K562 (cell line): ENCODE measurements around the gene NPM1. TPM values are rescaled to one million over a fixed set of nuclear protein-coding genes. Genes with fewer than 3 reads are reported as not detected.

ENCODE experiments used
- ATAC-seq: fragments of 200-7000 bp; cut with Tn5 transposase; 3 replicates; pipeline ENCODE4 v1.9.1; 2020; ENCODE audit warnings: moderate library complexity
- BruUV-seq: library from RNA; stranded (reverse); fragments of 400-500 nt; replicated peaks from 2 replicates; lab custom pipeline; 2021; lab: Mats Ljungman, UMichigan
- CTCF ChIA-PET: fragments of 300-600 bp; formaldehyde crosslinking; extraction: SDS; loops from one replicate; lab custom pipeline; 2021; ENCODE audit warnings: low intra/inter-chr PET ratio; lab: Yijun Ruan, JAX
- POLR2A ChIA-PET: fragments of 300-600, 350-650 bp; sonication (Branson Sonifier 250); formaldehyde crosslinking; extraction: SDS; loops from one replicate; lab custom pipeline; 2021; ENCODE audit warnings: antibody characterized with exemption, inconsistent platforms; lab: Yijun Ruan, JAX
- DNase-seq, 4 experiments: peaks; one replicate each; pipeline versions ENCODE4 v3.0.0 to v3.0.0-alpha.2; 2011 to 2018; ENCODE audit warnings: low spot score in 3 of 4, mixed read lengths in 3 of 4; ENCODE audit errors: extremely low read depth in 1 of 4
- FAIRE-seq: peaks from 2 replicates; lab custom pipeline; 2011; peaks lifted over from hg19 to GRCh38; lab: Jason Lieb, UNC
- H2AFZ ChIP-seq: 2 replicates; pipeline ENCODE4 v1.6.0; 2011; ENCODE audit warnings: low read depth, low read length, control low read depth, inconsistent platforms
- H3K27ac ChIP-seq: fragments of 200-600 bp; 3 replicates; pipeline ENCODE4 v1.8.0; 2011; ENCODE audit warnings: low read depth, mild to moderate bottlenecking, control low read depth, inconsistent platforms, low read length, moderate library complexity, mixed read lengths; ENCODE audit errors: extremely low read depth
- H3K27me3 ChIP-seq, 2 experiments: fragments of 300-600 bp in 1 of 2; 2 replicates in 1 of 2; 3 replicates in 1 of 2; pipeline versions ENCODE4 v1.6.0 to v1.8.0; 2011; ENCODE audit warnings: inconsistent platforms in 2 of 2, low read length in 2 of 2, mild to moderate bottlenecking in 1 of 2, mixed read lengths in 1 of 2, moderate library complexity in 1 of 2; ENCODE audit not compliant: control insufficient read depth in 2 of 2, insufficient read depth in 2 of 2
- H3K36me3 ChIP-seq: fragments of 300-600 bp; 3 replicates; pipeline ENCODE4 v1.8.0; 2011; ENCODE audit warnings: mild to moderate bottlenecking, low read length, inconsistent platforms; ENCODE audit not compliant: control insufficient read depth, insufficient read depth
- H3K4me1 ChIP-seq, 2 experiments: fragments of 200-600 bp in 1 of 2; replicated peaks in 1 of 2; 2 replicates in 1 of 2; 3 replicates in 1 of 2; pipeline versions ENCODE4 v1.5.1 to v1.8.0; 2011; ENCODE audit warnings: inconsistent platforms in 2 of 2, low read length in 2 of 2, mild to moderate bottlenecking in 1 of 2, mixed read lengths in 1 of 2, moderate library complexity in 1 of 2; ENCODE audit not compliant: control insufficient read depth in 2 of 2, insufficient read depth in 2 of 2
- H3K4me2 ChIP-seq: 2 replicates; pipeline ENCODE4 v1.6.1; 2011; ENCODE audit warnings: low read length, control low read depth, inconsistent platforms, mixed read lengths; ENCODE audit not compliant: insufficient read depth
- H3K4me3 ChIP-seq: fragments of 200-600 bp; sonication (generic), shearing (Covaris generic); 2 replicates; pipeline ENCODE4 v1.5.1; 2016; ENCODE audit warnings: control low read depth, inconsistent platforms
- H3K79me2 ChIP-seq: fragments of 200-600 bp; 3 replicates; pipeline ENCODE4 v1.8.0; 2011; ENCODE audit warnings: low read length, inconsistent platforms; ENCODE audit not compliant: control insufficient read depth, insufficient read depth
- H3K9ac ChIP-seq, 2 experiments: 2 replicates each; pipeline versions ENCODE4 v1.6.0 to v1.6.1; 2011; ENCODE audit warnings: low read depth in 2 of 2, low read length in 2 of 2, control low read depth in 1 of 2, inconsistent platforms in 1 of 2, mild to moderate bottlenecking in 1 of 2, mixed read lengths in 1 of 2; ENCODE audit not compliant: insufficient read depth in 1 of 2
- H3K9me1 ChIP-seq: one replicate; pipeline ENCODE4 v1.6.0; 2011; ENCODE audit warnings: inconsistent platforms, mild to moderate bottlenecking, low read length, moderate library complexity; ENCODE audit not compliant: control insufficient read depth, insufficient read depth
- H3K9me3 ChIP-seq: replicated peaks from 2 replicates; pipeline ENCODE4 v1.5.1; 2011; ENCODE audit warnings: low read depth, low read length, inconsistent platforms; ENCODE audit not compliant: control insufficient read depth, insufficient read depth
- H4K20me1 ChIP-seq: replicated peaks from 2 replicates; pipeline ENCODE4 v1.6.1; 2011; ENCODE audit warnings: low read length, inconsistent platforms, mixed read lengths; ENCODE audit not compliant: control insufficient read depth, insufficient read depth
- CBX5 ChIP-seq: IDR thresholded peaks from 2 replicates; pipeline ENCODE4 v1.6.1; 2014; ENCODE audit warnings: low read depth, borderline replicate concordance
- ELF2 ChIP-seq: fragments of 250-450 bp; sonication (Bioruptor Pico); IDR thresholded peaks from 2 replicates; pipeline ENCODE4 v1.5.0; 2021; ENCODE audit warnings: mild to moderate bottlenecking
- ETV1 ChIP-seq: fragments of 450-650 bp; conservative IDR thresholded peaks from 2 replicates; pipeline ENCODE4 v1.6.1; 2016; ENCODE audit warnings: missing genetic modification characterization, control low read depth, low read depth, missing compliant biosample characterization
- KLF6 ChIP-seq: fragments of 250-450 bp; sonication (Bioruptor Pico); IDR thresholded peaks from 2 replicates; pipeline ENCODE4 v1.4.0; 2020; ENCODE audit warnings: mild to moderate bottlenecking, moderate library complexity, borderline replicate concordance
- POLR3G ChIP-seq: IDR thresholded peaks from 2 replicates; pipeline ENCODE4 v1.6.1; 2011; ENCODE audit not compliant: insufficient read length, insufficient replicate concordance; ENCODE audit errors: extremely low read depth
- SRF ChIP-seq, 2 experiments: fragments of 250-450, 450-650 bp in 1 of 2; sonication (Bioruptor Pico) in 1 of 2; sonication (generic) in 1 of 2; formaldehyde crosslinking; IDR thresholded peaks; 2 replicates each; pipeline versions ENCODE4 v1.5.0 to v1.5.1; 2020 to 2022; ENCODE audit warnings: mild to moderate bottlenecking in 1 of 2, missing genetic modification reagents in 1 of 2
- TBL1XR1 ChIP-seq, 2 experiments: IDR thresholded peaks; 2 replicates each; pipeline ENCODE4 v1.6.1; 2012; ENCODE audit warnings: improper control_type of control experiment in 2 of 2, low read length in 2 of 2, mild to moderate bottlenecking in 1 of 2
- TCF3 ChIP-seq: sonication (generic); formaldehyde crosslinking; IDR thresholded peaks from 2 replicates; pipeline ENCODE4 v1.4.0; 2020; ENCODE audit warnings: mild to moderate bottlenecking, missing genetic modification reagents
- TCF7 ChIP-seq: sonication (generic); IDR thresholded peaks from 2 replicates; pipeline ENCODE4 v1.6.1; 2016; ENCODE audit warnings: antibody characterized with exemption, borderline replicate concordance
- ZNF384 ChIP-seq: IDR thresholded peaks from 2 replicates; pipeline ENCODE4 v1.6.1; 2012; ENCODE audit warnings: low read depth, low read length, improper control_type of control experiment
- ZNF444 ChIP-seq: fragments of 250-450 bp; sonication (Bioruptor Pico); IDR thresholded peaks from 2 replicates; pipeline ENCODE4 v1.4.0; 2020; ENCODE audit warnings: mild to moderate bottlenecking, moderate library complexity
- ZNF668 ChIP-seq: fragments of 250-450 bp; sonication (Bioruptor Pico); IDR thresholded peaks from 2 replicates; pipeline ENCODE4 v1.8.0; 2022; ENCODE audit warnings: mild to moderate bottlenecking, inconsistent platforms
- ZNF77 ChIP-seq: fragments of 250-450 bp; sonication (Bioruptor Pico); IDR thresholded peaks from 2 replicates; pipeline ENCODE4 v1.5.0; 2020
- ZZZ3 ChIP-seq: fragments of 450-650 bp; IDR thresholded peaks from 2 replicates; pipeline ENCODE4 v1.6.1; 2016; ENCODE audit warnings: antibody characterized with exemption, mild to moderate bottlenecking, moderate library complexity
- WGBS: fragments of 100-300 bp; shearing (Covaris generic); methylation state at CpG from one replicate; pipeline ENCODE4 v1.1.6; 2016; ENCODE audit warnings: low coverage, mixed read lengths; ENCODE audit not compliant: insufficient coverage; ENCODE audit errors: missing lambda C conversion rate; 5-methylcytosine and 5-hydroxymethylcytosine counted together
- in situ Hi-C: fragments of 300-500 bp; cut with MboI; formaldehyde crosslinking; loops from 4 replicates; pipeline ENCODE4 v1.15.0; 2018; ENCODE audit warnings: inconsistent platforms, mixed read lengths
- intact Hi-C: fragments of 100-400 bp; cut with micrococcal nuclease; formaldehyde crosslinking; loops from 2 replicates; pipeline ENCODE4 v1.14.2; 2022
- polyA plus RNA-seq, 8 experiments: library from polyadenylated mRNA; depleted of rRNA in 4 of 8; stranded (reverse) in 5 of 8; unstranded in 3 of 8; fragments of >200 nt; fragmentation: Nextera tagmentation in 2 of 8; fragmentation: Illumina TruSeq in 1 of 8; extraction: Ambion mirVana in 2 of 8; extraction: Trizol in 1 of 8; gene quantifications; 2 replicates each; pipeline versions ENCODE4 v1.2.1 to v1.2.3, GENCODE V29; 2011 to 2014; ENCODE audit warnings: inconsistent platforms in 1 of 8, missing spikeins in 1 of 8
- total RNA-seq, 7 experiments: library from RNA; depleted of rRNA in 6 of 7; stranded (reverse); fragments of >200 nt in 6 of 7; fragmentation: Illumina TruSeq in 2 of 7; extraction: Trizol in 2 of 7; gene quantifications; 2 replicates each; pipeline versions ENCODE4 v1.2.1 to v1.2.3, GENCODE V29; 2011 to 2021; ENCODE audit warnings: low replicate concordance in 1 of 7

Gene NPM1
- total and polyA plus RNA-seq, 9 of the 15 experiments (the other 6 are each of a cell fraction or from before 2014, with no cell fraction given): 2,438 to 6,909 (median 5,639) TPM

- Histone ChIP-seq H3K9me1 (no peaks in the 10 kb centered on the region), H3K4me3 (no peak overlapping the region), H3K9ac (no peak overlapping the region), H3K36me3 (no peaks in the 10 kb centered on the region), H3K4me2 (no peak overlapping the region), H3K9me3 (no peaks in the 10 kb centered on the region), H2AFZ (no peak overlapping the region), H3K27ac (no peak overlapping the region), H3K4me1 (peaks cover 9 to 19% of the 10 kb centered on the region in 2 experiments; a peak in 3 of 5 replicates), H3K27me3 (no peaks in the 10 kb centered on the region), H3K79me2 (no peaks in the 10 kb centered on the region), H4K20me1 (peaks cover 5% of the 10 kb centered on the region; the same call in 1 of the 2 replicates)
- in situ Hi-C loops: loop anchor here (10.0 kb wide), 1 partner anchor 632 kb away; no protein-coding TSS in a partner anchor
- TF ChIP-seq ZNF668: no peak
- TF ChIP-seq ZNF384: no peak
- no peak for TF ChIP-seq KLF6 (CRISPR knock-in tag)
- TF ChIP-seq ELF2 (CRISPR knock-in tag): no peak
- TF ChIP-seq ZNF77: no peak
- TF ChIP-seq TBL1XR1 (IDR thresholded peaks at IDR 0.05; ENCODE audit: low read length in 2 of 2): no peak
- no peak for TF ChIP-seq ETV1 (tag)
- TF ChIP-seq CBX5: no peak
- no peak for TF ChIP-seq SRF (CRISPR knock-in tag; IDR thresholded peaks at IDR 0.05)
- no peak for TF ChIP-seq POLR3G
- no peak for TF ChIP-seq TCF3 (CRISPR knock-in tag)
- TF ChIP-seq ZZZ3: no peak
- no peak for TF ChIP-seq ZNF444 (CRISPR knock-in tag)
- no peak for TF ChIP-seq TCF7
- BruUV-seq: no TSS peak
- no peak for DNase-seq
- WGBS: 51% methylated on average over 2 of the region's 2 CpGs
- ChIA-PET CTCF (no interaction called here), POLR2A (interaction anchor here (0.9 to 2.4 kb wide), 2 partner anchors 9 to 34 kb away, joined by 4 to 8 read pairs; no protein-coding TSS in a partner anchor)
- ATAC-seq: no peak
- intact Hi-C loops: no loop called here
- no peak for FAIRE-seq
These were observed 34.8 kb downstream of the NPM1 start for GRCh38 chr5:171422495-171422894.
